ENCODE data around the gene PDE4A. TPM values are rescaled to one million over a fixed set of nuclear protein-coding genes. Genes with fewer than 3 reads are reported as not detected.

Gene PDE4A
- total and polyA plus RNA-seq, 10 of the 15 experiments (the other 5 are each of a cell fraction or from before 2014, with no cell fraction given): 0.24 to 13.3 (median 4.9) TPM

- 0 out of 2 replicates have a peak, but pooled peaks have one; percentile 51 for TF ChIP-seq GATAD2B (conservative IDR thresholded peaks at IDR 0.05; ENCODE audit: low read depth)
- TF ChIP-seq POLR2A (IDR thresholded peaks at IDR 0.05; ENCODE audit: low read depth, low read length): no peak
- TF ChIP-seq BCL3 (IDR thresholded peaks at IDR 0.05; ENCODE audit: borderline replicate concordance, insufficient read depth, low read depth, low read length, poor library complexity, severe bottlenecking): no peak
- no peak for TF ChIP-seq PML (IDR thresholded peaks at IDR 0.05; ENCODE audit: low read length)
- no peak for TF ChIP-seq SIX5 (IDR thresholded peaks at IDR 0.05; ENCODE audit: low read depth, low read length, severe bottlenecking)
- no peak for TF ChIP-seq NR2C2 (IDR thresholded peaks at IDR 0.05; ENCODE audit: borderline replicate concordance, control insufficient read depth, insufficient read length, low read depth)
- peak; percentile 17 to 27; a peak in 1 of 4 replicates for TF ChIP-seq IKZF2 (IDR thresholded peaks at IDR 0.05)
Measured at GRCh38 chr19:10379880-10380312, 40.4 kb upstream of the PDE4A start (continued).

- RAD21 ChIA-PET (ENCODE audit: unreplicated experiment): interaction anchor here (0.6 to 5.6 kb wide), 17 partner anchors 8 to 448 kb away, joined by 3 to 62 read pairs (median 4); partner anchors contain the start of genes CDC37, DNMT1, ICAM1 and ICAM5
- H3K36me3 ChIP-seq (ENCODE audit: control insufficient read depth in 2 of 2, insufficient read depth in 2 of 2, low read length in 1 of 2): peaks cover 3 to 4% of the 10 kb centered on the region in 2 experiments; a peak in 3 of 4 replicates
- BruUV-seq (replicated peaks): no TSS peak
- peak within 1 kb of the TSS; percentile 87 for H3K27ac ChIP-seq (ENCODE audit: control insufficient read depth, insufficient read depth)
- peaks cover 10% of the 10 kb centered on the region for H3K4me1 ChIP-seq (ENCODE audit: control insufficient read depth, insufficient read depth, low read length)
- peak within 1 kb of the TSS; percentile 74 for H2AFZ ChIP-seq (ENCODE audit: control insufficient read depth, low read depth, low read length)
- peak within 1 kb of the TSS; percentile 92 for H3K4me2 ChIP-seq (ENCODE audit: control insufficient read depth, insufficient read depth)
- POLR2A ChIA-PET: interaction anchor here (0.5 to 3.4 kb wide), 20 partner anchors 10 to 497 kb away, joined by 3 to 43 read pairs (median 3); partner anchors contain the start of genes CDC37, DNMT1, ICAM1 and ICAM5
- no peaks in the 10 kb centered on the region for H3K9me3 ChIP-seq (replicated peaks; ENCODE audit: control insufficient read depth, insufficient read depth, low read length)
- peaks cover 25% of the 10 kb centered on the region for H3K79me2 ChIP-seq (ENCODE audit: control insufficient read depth, insufficient read depth, low read length)
- no peaks in the 10 kb centered on the region for H4K20me1 ChIP-seq (ENCODE audit: control insufficient read depth, insufficient read depth)
- peak; percentile 100 for FAIRE-seq
- H3K4me3 ChIP-seq: peak within 1 kb of the TSS; percentile 95
- peak; percentile 99 for DNase-seq (ENCODE audit: low read depth, low spot score)
- peak within 1 kb of the TSS; percentile 86 for H3K9ac ChIP-seq (ENCODE audit: control insufficient read depth, insufficient read depth, low read length)
- in situ Hi-C loops (cut with MboI) (no loop called here), intact Hi-C loops (cut with micrococcal nuclease; ENCODE audit: unreplicated experiment) (loop anchor here (1.0 to 10.0 kb wide), 3 partner anchors 23 to 276 kb away; partner anchors contain the start of genes ANGPTL6, CDC37, ICAM1 and PPAN)
- H3K27me3 ChIP-seq (replicated peaks in 1 of 2; ENCODE audit: control insufficient read depth in 2 of 2, insufficient read depth in 2 of 2, low read length in 1 of 2): no peaks in the 10 kb centered on the region
- CTCF ChIA-PET: interaction anchor here (0.6 to 12.4 kb wide), 11 partner anchors 8 to 130 kb away, joined by 3 to 370 read pairs (median 3); partner anchors contain the start of genes ICAM1 and RAVER1
- ATAC-seq: peak; percentile 97
- SMC1A ChIA-PET (ENCODE audit: uncharacterized antibody, unreplicated experiment): interaction anchor here (0.9 to 4.5 kb wide), 12 partner anchors 8 to 122 kb away, joined by 3 to 39 read pairs (median 4); partner anchors contain the start of genes CDC37, ICAM1, ICAM5 and RAVER1
- WGBS (ENCODE audit: insufficient coverage, insufficient replicate concordance, low lambda C conversion rate, missing lambda C conversion rate): 1% methylated on average over 47 of the region's 58 CpGs
- TF ChIP-seq IRF3 (IDR thresholded peaks at IDR 0.05) (peak; percentile 95), STAT3 (IDR thresholded peaks at IDR 0.05; ENCODE audit: low read depth, low read length) (no peak), POLR2A (IDR thresholded peaks at IDR 0.05; ENCODE audit: low read depth, low read length) (peak; percentile 92), NR2C2 (IDR thresholded peaks at IDR 0.05; ENCODE audit: borderline replicate concordance, control insufficient read depth, insufficient read length, low read depth) (no peak), PBX3 (IDR thresholded peaks at IDR 0.05; ENCODE audit: insufficient replicate concordance, low read depth, low read length) (peak; percentile 50), NKRF (conservative IDR thresholded peaks at IDR 0.05) (peak; percentile 86), TCF3 (IDR thresholded peaks at IDR 0.05; ENCODE audit: borderline replicate concordance, insufficient read depth, low read depth, low read length) (peak; percentile 72)
Measured at GRCh38 chr19:10380313-10381102, 39.8 kb upstream of the PDE4A start, which contains the start of gene TYK2. Gene TYK2 (minus strand): TSS chr19:10380572. CDS start chr19:10378406, 2,166 bp downstream.

Data from GM12878 (cell line).